CD4-positive, alpha-beta T cell treated with Interleukin-4 for 1 hour (primary cell): ENCODE results near the gene YWHAH.
"Not testable (repeated sequence)": the region's sequence is repeated elsewhere in the genome, so short reads cannot be mapped to it uniquely, and the experiment has no call there.

ENCODE experiments used
- DNase-seq, 2 donors: peaks; one replicate each; pipeline ENCODE4 v3.0.0-alpha.2; 2020 to 2022

The YWHAH gene

GRCh38 chr22:31951194-31952093 is 7.1 kb downstream of the YWHAH start:
- DNase-seq: no peak

GRCh38 chr22:31952094-31952401 is 7.7 kb downstream of the YWHAH start:
- DNase-seq: no peak

- no peak for DNase-seq
Observed at GRCh38 chr22:31952472-31952871, 8.1 kb downstream of the YWHAH start.

GRCh38 chr22:31953261-31953660 is 8.9 kb downstream of the YWHAH start:
- no peak for DNase-seq

GRCh38 chr22:31954535-31955523 is 10.5 kb downstream of the YWHAH start:
- no peak for DNase-seq

GRCh38 chr22:31956360-31956759 is 12.0 kb downstream of the YWHAH start:
- DNase-seq: no peak

- DNase-seq: no peak
Observed at GRCh38 chr22:31957970-31958594, 13.7 kb downstream of the YWHAH start.

GRCh38 chr22:31958625-31959239 is 14.4 kb downstream of the YWHAH start:
- DNase-seq: peak; percentile 16 to 61

GRCh38 chr22:31960767-31961166 is 16.4 kb downstream of the YWHAH start:
- no peak for DNase-seq

GRCh38 chr22:31962387-31963125 is 18.2 kb downstream of the YWHAH start:
- no peak for DNase-seq

GRCh38 chr22:31968022-31968421 is 23.7 kb downstream of the YWHAH start:
- no peak for DNase-seq

- peak; percentile 71 to 75 for DNase-seq
Observed at GRCh38 chr22:31969789-31970489, 25.6 kb downstream of the YWHAH start.

GRCh38 chr22:31970490-31971444 is 26.4 kb downstream of the YWHAH start:
- peak; percentile 85 to 91 for DNase-seq

GRCh38 chr22:31972180-31972579 is 27.8 kb downstream of the YWHAH start:
- DNase-seq: no peak

- DNase-seq: no peak
Observed at GRCh38 chr22:31973739-31974138, 29.4 kb downstream of the YWHAH start.

GRCh38 chr22:31977141-31977841 is 33.0 kb downstream of the YWHAH start:
- peak; percentile 77 to 78 for DNase-seq

- DNase-seq: no peak
Observed at GRCh38 chr22:31977939-31978338, 33.6 kb downstream of the YWHAH start.

- no peak for DNase-seq
Observed at GRCh38 chr22:31980628-31981027, 36.3 kb downstream of the YWHAH start.

GRCh38 chr22:31981976-31982375 is 37.6 kb downstream of the YWHAH start:
- DNase-seq: not testable (repeated sequence)
